HepG2 (cell line): ENCODE results near the gene CD300LG. TPM values are rescaled to one million over a fixed set of nuclear protein-coding genes. Genes with fewer than 3 reads are reported as not detected.

Source experiments
- ATAC-seq: fragments of 200-7000 bp; cut with Tn5 transposase; 3 replicates; pipeline ENCODE4 v1.9.1; 2020; ENCODE audit warnings: mild to moderate bottlenecking, moderate library complexity
- Bru-seq: library from RNA; stranded (reverse); fragments of 400-500 nt; gene quantifications from one replicate; lab custom pipeline; 2021; lab: Mats Ljungman, UMichigan
- BruChase-seq, 2 experiments: library from RNA; stranded (reverse); fragments of 400-500 nt; gene quantifications; one replicate each; lab custom pipeline; 2021; lab: Mats Ljungman, UMichigan
- BruUV-seq: library from RNA; stranded (reverse); fragments of 400-500 nt; replicated peaks from 2 replicates; lab custom pipeline; 2021; lab: Mats Ljungman, UMichigan
- CTCF ChIA-PET: fragments of 300-600 bp; formaldehyde crosslinking; extraction: SDS; loops from one replicate; lab custom pipeline; 2021; ENCODE audit warnings: low total read pairs, inconsistent platforms, low intra/inter-chr PET ratio; lab: Yijun Ruan, JAX
- POLR2A ChIA-PET: fragments of 350-600 bp; sonication (Branson Sonifier 250); formaldehyde crosslinking; loops from one replicate; lab custom pipeline; 2020; ENCODE audit warnings: antibody characterized with exemption, inconsistent platforms; lab: Yijun Ruan, JAX
- DNase-seq: peaks from one replicate; pipeline ENCODE4 v3.0.0-alpha.2; 2015; ENCODE audit warnings: low spot score
- FAIRE-seq: peaks from 3 replicates; lab custom pipeline; 2011; peaks lifted over from hg19 to GRCh38; lab: Jason Lieb, UNC
- H2AFZ ChIP-seq: one replicate; pipeline ENCODE4 v1.6.1; 2011; ENCODE audit warnings: low read length, inconsistent platforms
- H3K27ac ChIP-seq: fragments of 300-600 bp; 3 replicates; pipeline ENCODE4 v1.8.0; 2011; ENCODE audit warnings: mixed run types, mild to moderate bottlenecking, mixed read lengths, low read length, inconsistent platforms; ENCODE audit not compliant: insufficient read depth; ENCODE audit errors: extremely low read length
- H3K27me3 ChIP-seq, 2 experiments: fragments of 200-600 bp in 1 of 2; 2 replicates in 1 of 2; 3 replicates in 1 of 2; pipeline versions ENCODE4 v1.6.0 to v1.8.0; 2011; ENCODE audit warnings: low read length in 2 of 2, mild to moderate bottlenecking in 2 of 2, moderate library complexity in 2 of 2, inconsistent platforms in 1 of 2; ENCODE audit not compliant: insufficient read depth in 2 of 2, control insufficient read depth in 1 of 2
- H3K36me3 ChIP-seq, 2 experiments: fragments of 200-600 bp in 1 of 2; replicated peaks in 1 of 2; 2 replicates in 1 of 2; 3 replicates in 1 of 2; pipeline versions ENCODE4 v1.5.1 to v1.8.0; 2011; ENCODE audit warnings: low read length in 2 of 2, inconsistent platforms in 1 of 2; ENCODE audit not compliant: insufficient read depth in 2 of 2, control insufficient read depth in 1 of 2
- H3K4me1 ChIP-seq: 2 replicates; pipeline ENCODE4 v1.5.1; 2012; ENCODE audit warnings: low read length, inconsistent platforms; ENCODE audit not compliant: insufficient read depth
- H3K4me2 ChIP-seq: 2 replicates; pipeline ENCODE4 v1.6.0; 2011; ENCODE audit warnings: low read depth, low read length, inconsistent platforms
- H3K4me3 ChIP-seq, 3 experiments: fragments of 200-600 bp in 1 of 3; sonication (generic), shearing (Covaris generic) in 1 of 3; replicated peaks in 1 of 3; 2 replicates each; pipeline ENCODE4 v1.5.1; 2011 to 2016; ENCODE audit warnings: low read length in 3 of 3, inconsistent platforms in 2 of 3, low read depth in 2 of 3, mild to moderate bottlenecking in 2 of 3, control low read depth in 1 of 3, mixed read lengths in 1 of 3; ENCODE audit not compliant: insufficient read depth in 1 of 3
- H3K79me2 ChIP-seq: one replicate; pipeline ENCODE4 v1.6.1; 2011; ENCODE audit warnings: low read length, inconsistent platforms; ENCODE audit not compliant: insufficient read depth
- H3K9ac ChIP-seq: 2 replicates; pipeline ENCODE4 v1.6.0; 2011; ENCODE audit warnings: mild to moderate bottlenecking, low read depth, low read length, inconsistent platforms; ENCODE audit not compliant: insufficient read depth
- H3K9me3 ChIP-seq: 2 replicates; pipeline ENCODE4 v1.5.1; 2012; ENCODE audit warnings: mild to moderate bottlenecking, low read length
- H4K20me1 ChIP-seq: 2 replicates; pipeline ENCODE4 v1.6.0; 2011; ENCODE audit warnings: inconsistent platforms, mild to moderate bottlenecking, low read length, moderate library complexity; ENCODE audit not compliant: insufficient read depth
- HNRNPLL ChIP-seq: fragments of 200-400 bp; formaldehyde crosslinking; IDR thresholded peaks from 2 replicates; pipeline ENCODE4 v1.6.1; 2017; ENCODE audit warnings: mild to moderate bottlenecking, low read depth, low read length; ENCODE audit not compliant: poor library complexity, severe bottlenecking
- NFIC ChIP-seq: IDR thresholded peaks from 2 replicates; pipeline ENCODE4 v1.6.1; 2012; ENCODE audit warnings: mild to moderate bottlenecking, low read length, inconsistent platforms
- NRL ChIP-seq: sonication (generic); formaldehyde crosslinking; IDR thresholded peaks from 2 replicates; pipeline ENCODE4 v1.5.0; 2020; ENCODE audit warnings: missing genetic modification reagents, mild to moderate bottlenecking, moderate library complexity, borderline replicate concordance
- PATZ1 ChIP-seq: sonication (generic); formaldehyde crosslinking; IDR thresholded peaks from 2 replicates; pipeline ENCODE4 v1.4.0; 2020; ENCODE audit warnings: missing genetic modification reagents
- ZNF446 ChIP-seq: sonication (generic); formaldehyde crosslinking; IDR thresholded peaks from 2 replicates; pipeline ENCODE4 v1.5.0; 2020; ENCODE audit warnings: mild to moderate bottlenecking, missing genetic modification reagents
- ZNF724P ChIP-seq: sonication (generic); formaldehyde crosslinking; IDR thresholded peaks from 2 replicates; pipeline ENCODE4 v1.8.0; 2022; ENCODE audit warnings: missing genetic modification reagents, borderline replicate concordance
- WGBS: methylation state at CpG from one replicate; pipeline ENCODE4 v1.1.6; 2017; ENCODE audit warnings: low lambda C conversion rate; 5-methylcytosine and 5-hydroxymethylcytosine counted together
- in situ Hi-C: cut with HindIII; loops from 2 replicates; pipeline ENCODE4 v1.10.0; 2017; ENCODE audit warnings: low pct_unique_long_range_greater_than_20kb; ENCODE audit not compliant: extremely low pct_ligation_motif_present
- intact Hi-C: fragments of 100-400 bp; cut with micrococcal nuclease; formaldehyde crosslinking; loops from one replicate; pipeline ENCODE4 v1.10.0; 2022; ENCODE audit not compliant: unreplicated experiment
- long read RNA-seq, 2 experiments: library from RNA in 1 of 2; library from polyadenylated mRNA in 1 of 2; stranded (forward) in 1 of 2; unstranded in 1 of 2; transcript quantifications; one replicate each; pipeline ENCODE4 v2.0.0, GENCODE V29; 2019 to 2022
- polyA minus RNA-seq, 3 experiments: library from RNA; depleted of rRNA, polyadenylated mRNA; stranded (reverse); fragments of >200 nt; gene quantifications; 2 replicates each; pipeline ENCODE4 v1.2.3, GENCODE V29; 2011; ENCODE audit warnings: low replicate concordance in 1 of 3
- polyA plus RNA-seq, 8 experiments: library from polyadenylated mRNA; depleted of rRNA in 3 of 8; stranded (reverse) in 7 of 8; unstranded in 1 of 8; fragments of >200 nt; fragmentation: Illumina TruSeq in 4 of 8; extraction: Trizol in 4 of 8; gene quantifications; 2 replicates each; pipeline versions ENCODE4 v1.2.1 to v1.2.3, GENCODE V29; 2011 to 2016; ENCODE audit warnings: low read depth in 4 of 8, missing spikeins in 1 of 8, mixed read lengths in 1 of 8; ENCODE audit not compliant: insufficient read depth in 1 of 8
- total RNA-seq, 5 experiments: library from RNA; depleted of rRNA; stranded (reverse); fragments of >200 nt; fragmentation: Illumina TruSeq; extraction: Trizol; gene quantifications; 2 replicates each; pipeline ENCODE4 v1.2.3, GENCODE V29; 2016; ENCODE audit warnings: low read depth in 1 of 5

CD300LG gene
- total RNA-seq (2016; rRNA removed; fragmentation: Illumina TruSeq; extraction: Trizol) = not detected in 2 replicates
- not detected in 2 replicates for total RNA-seq (2016; cell fraction: cytosol; rRNA removed; fragmentation: Illumina TruSeq; extraction: Trizol; ENCODE audit: low read depth)
- not detected in 2 replicates for total RNA-seq (2016; cell fraction: insoluble cytoplasmic fraction; rRNA removed; fragmentation: Illumina TruSeq; extraction: Trizol)
- not detected in 2 replicates for total RNA-seq (2016; cell fraction: membrane; rRNA removed; fragmentation: Illumina TruSeq; extraction: Trizol)
- total RNA-seq (2016; cell fraction: nucleus; rRNA removed; fragmentation: Illumina TruSeq; extraction: Trizol) = not detected in 2 replicates
- polyA plus RNA-seq (2011; rRNA removed) = not detected in 2 replicates
- not detected in 2 replicates for polyA plus RNA-seq (2011; cell fraction: cytosol; rRNA removed)
- not detected in 2 replicates for polyA plus RNA-seq (2011; cell fraction: nucleus; rRNA removed)
- not detected in 2 replicates for polyA plus RNA-seq (2012)
- not detected in 2 replicates for polyA plus RNA-seq (2016; cell fraction: cytosol; fragmentation: Illumina TruSeq; extraction: Trizol; ENCODE audit: low read depth)
- polyA plus RNA-seq (2016; cell fraction: insoluble cytoplasmic fraction; fragmentation: Illumina TruSeq; extraction: Trizol; ENCODE audit: low read depth) = not detected in 2 replicates
- not detected in 2 replicates for polyA plus RNA-seq (2016; cell fraction: membrane; fragmentation: Illumina TruSeq; extraction: Trizol; ENCODE audit: low read depth)
- polyA plus RNA-seq (2016; cell fraction: nucleus; fragmentation: Illumina TruSeq; extraction: Trizol; ENCODE audit: insufficient read depth, low read depth) = not detected in 2 replicates
- not detected in 2 replicates for polyA minus RNA-seq (2011; rRNA and poly(A)+ RNA removed; ENCODE audit: low replicate concordance)
- polyA minus RNA-seq (2011; cell fraction: cytosol; rRNA and poly(A)+ RNA removed) = not detected in 2 replicates
- not detected in 2 replicates for polyA minus RNA-seq (2011; cell fraction: nucleus; rRNA and poly(A)+ RNA removed)
- not detected for Bru-seq, nascent RNA
- percentile 6 among the genes with signal in this experiment for BruChase-seq, experiment 1, labeled RNA remaining after a 6-hour chase
- BruChase-seq, experiment 2, labeled RNA remaining after a 2-hour chase = not detected
- long read RNA-seq, experiment 1 = 0 reads
- long read RNA-seq, experiment 2 = 0 reads

DNA sequence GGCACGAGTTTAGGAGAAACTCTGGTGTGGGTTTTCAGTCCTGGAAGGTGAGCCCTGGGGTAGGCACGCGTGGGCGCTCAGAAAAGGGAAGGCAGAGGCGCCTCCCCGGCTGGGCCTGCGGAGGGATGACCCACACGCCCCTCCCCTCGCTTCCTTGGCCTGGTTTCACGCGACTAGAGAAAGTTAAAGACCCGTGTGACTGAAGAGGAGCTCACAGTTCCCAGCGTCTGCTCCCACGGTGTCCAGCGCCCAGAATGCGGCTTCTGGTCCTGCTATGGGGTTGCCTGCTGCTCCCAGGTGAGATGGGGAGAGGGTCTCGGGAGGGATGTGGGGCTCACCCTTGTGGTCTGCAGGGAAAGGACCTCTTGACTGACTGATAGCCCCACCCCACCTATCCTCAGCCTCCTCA lies at the start of gene CD300LG:
TSS of gene CD300LG (plus strand) at position 214 of the 409 bp plus-strand sequence. CDS start at position 255, 41 bp downstream.
- no peak within 1 kb of the TSS for H3K4me3 ChIP-seq
- ATAC-seq (no peak), DNase-seq (no peak), FAIRE-seq (no peak)
- H3K9me3 ChIP-seq = no peaks in the 10 kb centered on the region
- no peaks in the 10 kb centered on the region for H4K20me1 ChIP-seq
- peak within 1 kb of the TSS; percentile 38; the same call in 1 of the 2 replicates for H3K4me2 ChIP-seq
- H2AFZ ChIP-seq = no peak within 1 kb of the TSS
- H3K79me2 ChIP-seq = no peaks in the 10 kb centered on the region
- H3K36me3 ChIP-seq = no peaks in the 10 kb centered on the region
- no peak within 1 kb of the TSS for H3K27ac ChIP-seq
- peaks cover 4 to 37% of the 10 kb centered on the region in 2 experiments for H3K27me3 ChIP-seq
- WGBS = 37% methylated on average over 17 of the region's 17 CpGs
- BruUV-seq = no TSS peak
- peaks cover 8% of the 10 kb centered on the region for H3K4me1 ChIP-seq
- in situ Hi-C loops (loop anchor here (5.0 kb wide), 1 partner anchor 55 kb away; no protein-coding TSS in a partner anchor), intact Hi-C loops (loop anchor here (1.0 kb wide), 3 partner anchors 57 to 153 kb away; no protein-coding TSS in a partner anchor)
- H3K9ac ChIP-seq = no peak within 1 kb of the TSS
- TF ChIP-seq NFIC (no peak), PATZ1 (CRISPR knock-in tag) (no peak), ZNF446 (CRISPR knock-in tag) (no peak), ZNF724P (CRISPR knock-in tag) (no peak), NRL (0 out of 2 replicates have a peak, but pooled peaks have one; percentile 53), HNRNPLL (peak; percentile 3)
- ChIA-PET POLR2A (interaction anchor here (0.5 to 1.5 kb wide), 3 partner anchors 57 to 731 kb away, joined by 3 to 7 read pairs (median 3); partner anchors contain the start of gene DUSP3), CTCF (interaction anchor here (0.6 to 2.7 kb wide), 5 partner anchors 56 to 152 kb away, joined by 3 to 31 read pairs (median 16); partner anchors contain the start of gene DUSP3)
